ENCODE data around the gene CCS. TPM values are rescaled to one million over a fixed set of nuclear protein-coding genes. Genes with fewer than 3 reads are reported as not detected.

The CCS gene, protein sequence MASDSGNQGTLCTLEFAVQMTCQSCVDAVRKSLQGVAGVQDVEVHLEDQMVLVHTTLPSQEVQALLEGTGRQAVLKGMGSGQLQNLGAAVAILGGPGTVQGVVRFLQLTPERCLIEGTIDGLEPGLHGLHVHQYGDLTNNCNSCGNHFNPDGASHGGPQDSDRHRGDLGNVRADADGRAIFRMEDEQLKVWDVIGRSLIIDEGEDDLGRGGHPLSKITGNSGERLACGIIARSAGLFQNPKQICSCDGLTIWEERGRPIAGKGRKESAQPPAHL
- 40.1 and 43.2 TPM in 2 replicates for total RNA-seq

GRCh38 chr11:66592457-66593302, at the start of gene CCS, which contains the start of gene CCDC87:
Gene CCS, plus strand, starts transcription at chr11:66593185. Its CDS starts 77 bp downstream, at chr11:66593262.
Gene CCDC87, minus strand, starts transcription at chr11:66593063. Its CDS starts 48 bp downstream, at chr11:66593015.

DNA sequence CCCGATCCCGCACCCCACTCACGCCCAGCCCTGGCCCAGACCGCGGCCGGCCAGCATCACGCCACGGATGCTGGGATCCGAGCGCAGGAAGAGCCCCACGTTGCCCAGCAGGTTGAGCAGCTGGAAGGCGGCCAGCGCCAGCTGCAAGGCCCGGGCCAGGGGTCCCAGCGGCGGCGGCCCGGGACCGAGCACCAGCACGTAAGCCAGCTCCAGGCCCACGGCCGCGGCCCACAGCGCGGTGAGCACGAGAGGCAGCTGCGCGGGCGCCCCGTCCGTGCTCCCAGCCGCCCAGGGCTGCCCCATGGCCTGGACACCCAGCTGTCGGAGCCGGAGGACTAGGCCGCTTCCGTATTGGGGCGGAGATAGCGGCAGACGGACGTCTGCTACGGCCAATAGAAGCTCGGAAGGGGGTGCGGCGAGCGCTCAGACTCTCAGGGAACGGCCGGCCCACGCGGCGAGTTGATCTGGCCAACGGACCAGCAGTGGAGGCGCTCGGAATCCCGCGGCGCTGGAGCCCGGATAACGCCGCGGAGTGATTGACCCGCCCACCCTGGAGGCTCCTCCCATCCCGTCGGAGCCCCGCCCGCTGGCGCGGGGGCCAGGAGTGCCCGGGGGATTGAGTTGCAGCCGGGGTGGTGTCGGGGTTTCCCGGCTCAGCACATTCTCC, 47.2 kb upstream of the CCS start, which contains the start of gene ZDHHC24:
Gene ZDHHC24 (minus strand): TSS at position 348 of the 667 bp plus-strand sequence. CDS start 45 bp downstream, at position 303.

GRCh38 chr11:66546368-66546965, 46.5 kb upstream of the CCS start, which contains the start of gene ACTN3:
Gene ACTN3, plus strand, starts transcription at chr11:66546903. Its CDS starts 35 bp downstream, at chr11:66546938.

DNA sequence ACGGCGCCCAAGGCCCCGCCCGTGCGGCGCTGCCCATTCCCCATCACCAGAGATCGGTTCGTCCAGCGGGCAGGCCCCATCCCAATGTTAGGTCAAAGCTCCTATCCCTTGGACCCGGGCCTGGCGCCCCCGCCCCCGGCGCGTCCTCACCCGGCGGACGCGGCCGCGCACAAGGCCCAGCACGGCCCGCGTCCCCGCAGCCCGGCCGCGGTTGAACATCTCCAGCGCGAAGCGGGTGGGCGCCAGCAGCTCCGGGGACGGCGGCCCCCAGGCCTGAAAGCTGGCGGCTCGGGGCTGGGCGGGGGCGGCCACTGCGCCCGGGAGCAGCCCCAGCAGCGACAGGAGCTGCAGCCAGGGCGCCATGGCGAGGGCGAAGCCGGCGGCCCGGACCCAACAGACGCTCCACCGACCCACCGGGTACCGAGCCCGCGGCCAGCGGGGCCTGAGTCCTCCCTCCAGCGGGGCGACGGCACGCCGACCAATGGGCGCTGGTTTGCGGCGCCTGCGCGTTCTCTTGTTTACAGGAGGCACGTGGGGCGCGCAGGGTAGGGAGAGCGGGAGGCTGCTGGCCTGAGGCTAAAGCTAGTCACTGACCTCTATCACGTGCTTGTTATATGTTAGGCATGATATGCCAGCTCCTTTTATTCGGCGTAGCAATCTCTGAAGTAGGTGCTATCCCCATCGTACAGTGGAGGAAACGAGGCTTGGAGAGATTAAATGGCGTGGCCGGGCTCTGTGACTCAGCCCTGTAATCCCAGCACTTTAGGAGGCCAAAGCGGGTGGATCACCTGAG, 24.7 kb upstream of the CCS start, which contains the start of gene CTSF:
Gene CTSF (minus strand): TSS at position 483 of the 793 bp plus-strand sequence. CDS start 120 bp downstream, at position 363.

GRCh38 chr11:66616379-66617154, 23.6 kb downstream of the CCS start, which contains the start of gene RBM14:
Gene RBM14, plus strand, starts transcription at chr11:66616630. Its CDS starts 91 bp downstream, at chr11:66616721.

GRCh38 chr11:66638177-66639065, 45.4 kb downstream of the CCS start, which contains the start of gene RBM4:
Gene RBM4, plus strand, starts transcription at chr11:66638703. Its CDS starts 1,009 bp downstream, at chr11:66639712.

Other genes with a start within 250 kb of the CCS start
- gene BRMS1, start 248.1 kb upstream of the CCS start, total RNA-seq: 45.5 and 73.5 TPM in 2 replicates
- 40.7 and 55.1 TPM in 2 replicates for gene B4GAT1, start 245.6 kb upstream of the CCS start, total RNA-seq
- 0.11 and 0.37 TPM in 2 replicates for gene SLC29A2, start 221.4 kb upstream of the CCS start, total RNA-seq
- gene NPAS4, start 172.2 kb upstream of the CCS start, total RNA-seq: not detected in 2 replicates
- 49.9 and 55.0 TPM in 2 replicates for gene MRPL11, start 154.3 kb upstream of the CCS start, total RNA-seq
- gene PELI3, start 126.3 kb upstream of the CCS start, total RNA-seq: 14.7 and 19.4 TPM in 2 replicates
- gene DPP3, start 112.8 kb upstream of the CCS start, total RNA-seq: 50.4 and 56.9 TPM in 2 replicates
- gene BBS1, start 82.5 kb upstream of the CCS start, total RNA-seq: 29.2 and 32.6 TPM in 2 replicates
- gene ZDHHC24, start 47.1 kb upstream of the CCS start, total RNA-seq: 11.4 and 15.9 TPM in 2 replicates
- gene ACTN3, start 46.3 kb upstream of the CCS start, total RNA-seq: under 0.01 TPM in 1 of 2 replicates, not detected in the other
- gene CTSF, start 24.6 kb upstream of the CCS start, total RNA-seq: 5.9 and 20.6 TPM in 2 replicates
- gene CCDC87, start 122 bp upstream of the CCS start, total RNA-seq: 0.11 and 0.25 TPM in 2 replicates
- gene RBM14, start 23.4 kb downstream of the CCS start, total RNA-seq: 37.2 and 37.4 TPM in 2 replicates
- gene RBM4, start 45.5 kb downstream of the CCS start, total RNA-seq: 73.6 and 83.8 TPM in 2 replicates
- gene RBM4B, start 84.7 kb downstream of the CCS start, total RNA-seq: 21.4 and 22.9 TPM in 2 replicates
- 4.4 and 5.6 TPM in 2 replicates for gene SPTBN2, start 136.0 kb downstream of the CCS start, total RNA-seq